H1 (cell line): ENCODE measurements around the gene P3H1. TPM values are rescaled to one million over a fixed set of nuclear protein-coding genes. Genes with fewer than 3 reads are reported as not detected.

ENCODE experiments used
- BACH1 ChIP-seq: IDR thresholded peaks from 2 replicates; pipeline ENCODE4 v1.6.1; 2012; ENCODE audit warnings: low read length, improper control_type of control experiment
- GABPA ChIP-seq: IDR thresholded peaks from 2 replicates; pipeline ENCODE4 v1.6.1; 2011; ENCODE audit warnings: mild to moderate bottlenecking, low read length, moderate library complexity, borderline replicate concordance; ENCODE audit not compliant: insufficient read depth
- NANOG ChIP-seq: IDR thresholded peaks from 2 replicates; pipeline ENCODE4 v1.6.1; 2011; ENCODE audit warnings: low read length, low read depth, mild to moderate bottlenecking, inconsistent platforms; ENCODE audit not compliant: insufficient read depth, poor library complexity, severe bottlenecking
- SP2 ChIP-seq: IDR thresholded peaks from 2 replicates; pipeline ENCODE4 v1.6.1; 2012; ENCODE audit warnings: mild to moderate bottlenecking, low read length, inconsistent platforms
- polyA plus RNA-seq, 7 experiments: library from polyadenylated mRNA; depleted of rRNA in 3 of 7; stranded (reverse) in 5 of 7; unstranded in 2 of 7; fragments of >200 nt in 5 of 7; fragments of 200-250 nt in 2 of 7; gene quantifications; 1 replicate in 5 of 7; 2 replicates in 1 of 7; 4 replicates in 1 of 7; pipeline versions ENCODE4 v1.2.1 to v1.2.3, GENCODE V29; 2011 to 2013; ENCODE audit warnings: missing spikeins in 2 of 7, mixed read lengths in 2 of 7
- total RNA-seq: library from RNA; stranded (reverse); fragmentation: NEBNext Ultra II Directional; extraction: Animal tissue kit (Norgen Biotek cat#: 25700); gene quantifications from 2 replicates; pipeline ENCODE4 v1.2.1, GENCODE V29; 2021
- TF ChIP-seq, protein P1 (sequence below): IDR thresholded peaks from 2 replicates; pipeline ENCODE4 v1.6.1; 2012; ENCODE audit warnings: low read length, inconsistent platforms

The P3H1 gene
- total and polyA plus RNA-seq, 2 of the 8 experiments (the other 6 are each of a cell fraction or from before 2014, with no cell fraction given): 58.4 to 87.5 TPM

DNA sequence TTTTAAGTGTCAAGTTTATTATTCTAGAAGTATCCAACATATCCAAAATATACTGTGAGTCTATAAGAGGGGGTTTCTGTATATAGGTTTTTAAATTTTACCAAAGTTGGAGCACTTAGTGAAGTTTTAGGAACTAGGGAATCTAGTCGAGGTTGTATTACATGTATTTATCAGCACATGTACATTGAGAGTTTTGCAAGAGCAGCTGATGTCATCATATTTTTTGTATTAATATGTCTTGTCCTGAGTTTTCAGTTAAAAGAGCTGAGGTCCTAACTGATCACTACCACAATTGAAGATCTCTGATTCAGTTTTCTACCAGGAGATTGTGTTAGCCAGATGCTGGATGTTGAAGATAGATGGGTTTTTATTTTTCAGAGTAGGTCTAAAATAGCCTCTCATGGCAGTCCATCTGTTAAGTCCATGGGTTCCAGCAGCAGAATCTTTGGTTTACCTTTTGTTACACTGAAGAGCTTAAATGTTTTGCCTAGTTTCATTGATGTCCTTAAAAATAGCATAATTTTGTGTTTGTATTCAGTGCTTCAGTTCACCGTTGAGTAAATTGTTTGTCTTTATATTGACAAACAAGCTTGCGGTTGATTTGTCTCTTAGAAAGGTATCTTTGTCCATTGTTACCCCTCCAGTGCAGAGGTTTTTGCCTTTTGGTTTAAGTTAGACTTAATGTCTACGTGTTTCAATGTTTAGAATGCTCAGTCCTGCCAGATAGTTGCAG, 68.6 kb downstream of the P3H1 start (continued):
- TF ChIP-seq, protein P1, sequence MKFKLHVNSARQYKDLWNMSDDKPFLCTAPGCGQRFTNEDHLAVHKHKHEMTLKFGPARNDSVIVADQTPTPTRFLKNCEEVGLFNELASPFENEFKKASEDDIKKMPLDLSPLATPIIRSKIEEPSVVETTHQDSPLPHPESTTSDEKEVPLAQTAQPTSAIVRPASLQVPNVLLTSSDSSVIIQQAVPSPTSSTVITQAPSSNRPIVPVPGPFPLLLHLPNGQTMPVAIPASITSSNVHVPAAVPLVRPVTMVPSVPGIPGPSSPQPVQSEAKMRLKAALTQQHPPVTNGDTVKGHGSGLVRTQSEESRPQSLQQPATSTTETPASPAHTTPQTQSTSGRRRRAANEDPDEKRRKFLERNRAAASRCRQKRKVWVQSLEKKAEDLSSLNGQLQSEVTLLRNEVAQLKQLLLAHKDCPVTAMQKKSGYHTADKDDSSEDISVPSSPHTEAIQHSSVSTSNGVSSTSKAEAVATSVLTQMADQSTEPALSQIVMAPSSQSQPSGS: no peak
- TF ChIP-seq BACH1 (no peak), GABPA (no peak), SP2 (no peak), NANOG (no peak)

Other genes with a start within 250 kb of the P3H1 start
- gene PPIH, start 108.6 kb downstream of the P3H1 start, total RNA-seq: 72.8 and 78.1 TPM in 2 replicates
- gene PPIH, start 108.6 kb downstream of the P3H1 start, polyA plus RNA-seq (2011; rRNA removed): 62.2 and 91.5 TPM in 2 replicates
- gene YBX1, start 84.6 kb downstream of the P3H1 start, total RNA-seq: 1,219 and 1,248 TPM in 2 replicates
- gene YBX1, start 84.6 kb downstream of the P3H1 start, polyA plus RNA-seq (2011; rRNA removed): 438 and 476 TPM in 2 replicates
- gene CLDN19, start 26.8 kb downstream of the P3H1 start, total RNA-seq: 9.7 and 12.1 TPM in 2 replicates
- 17.2 and 27.8 TPM in 2 replicates for gene CLDN19, start 26.8 kb downstream of the P3H1 start, polyA plus RNA-seq (2011; rRNA removed)
- 6.9 and 7.1 TPM in 2 replicates for gene C1orf50, start 221 bp upstream of the P3H1 start, total RNA-seq
- gene C1orf50, start 221 bp upstream of the P3H1 start, polyA plus RNA-seq (2011; rRNA removed): 2.1 and 3.2 TPM in 2 replicates
- gene TMEM269, start 18.0 kb upstream of the P3H1 start, total RNA-seq: 0.35 and 0.61 TPM in 2 replicates
- 0.14 TPM in 2 replicates for gene TMEM269, start 18.0 kb upstream of the P3H1 start, polyA plus RNA-seq (2011; rRNA removed)
- gene ERMAP, start 50.1 kb upstream of the P3H1 start, total RNA-seq: 3.9 and 5.0 TPM in 2 replicates
- gene ERMAP, start 50.1 kb upstream of the P3H1 start, polyA plus RNA-seq (2011; rRNA removed): 2.2 and 2.5 TPM in 2 replicates
- gene SVBP, start 50.4 kb upstream of the P3H1 start, total RNA-seq: 30.2 and 34.2 TPM in 2 replicates
- gene SVBP, start 50.4 kb upstream of the P3H1 start, polyA plus RNA-seq (2011; rRNA removed): 16.3 and 29.7 TPM in 2 replicates
- 18.6 and 19.5 TPM in 2 replicates for gene ZNF691, start 79.6 kb upstream of the P3H1 start, total RNA-seq
- 19.0 and 19.5 TPM in 2 replicates for gene ZNF691, start 79.6 kb upstream of the P3H1 start, polyA plus RNA-seq (2011; rRNA removed)
- 230 and 239 TPM in 2 replicates for gene SLC2A1, start 191.8 kb upstream of the P3H1 start, total RNA-seq
- 308 and 434 TPM in 2 replicates for gene SLC2A1, start 191.8 kb upstream of the P3H1 start, polyA plus RNA-seq (2011; rRNA removed)